Measurements from ENCODE around the gene ARFIP1. TPM values are rescaled to one million over a fixed set of nuclear protein-coding genes. Genes with fewer than 3 reads are reported as not detected.

Gene ARFIP1
- total and polyA plus RNA-seq, 2 donors (not counting 1 experiment from before 2014, with no cell fraction given) = 11.1 to 23.5 TPM

DNA sequence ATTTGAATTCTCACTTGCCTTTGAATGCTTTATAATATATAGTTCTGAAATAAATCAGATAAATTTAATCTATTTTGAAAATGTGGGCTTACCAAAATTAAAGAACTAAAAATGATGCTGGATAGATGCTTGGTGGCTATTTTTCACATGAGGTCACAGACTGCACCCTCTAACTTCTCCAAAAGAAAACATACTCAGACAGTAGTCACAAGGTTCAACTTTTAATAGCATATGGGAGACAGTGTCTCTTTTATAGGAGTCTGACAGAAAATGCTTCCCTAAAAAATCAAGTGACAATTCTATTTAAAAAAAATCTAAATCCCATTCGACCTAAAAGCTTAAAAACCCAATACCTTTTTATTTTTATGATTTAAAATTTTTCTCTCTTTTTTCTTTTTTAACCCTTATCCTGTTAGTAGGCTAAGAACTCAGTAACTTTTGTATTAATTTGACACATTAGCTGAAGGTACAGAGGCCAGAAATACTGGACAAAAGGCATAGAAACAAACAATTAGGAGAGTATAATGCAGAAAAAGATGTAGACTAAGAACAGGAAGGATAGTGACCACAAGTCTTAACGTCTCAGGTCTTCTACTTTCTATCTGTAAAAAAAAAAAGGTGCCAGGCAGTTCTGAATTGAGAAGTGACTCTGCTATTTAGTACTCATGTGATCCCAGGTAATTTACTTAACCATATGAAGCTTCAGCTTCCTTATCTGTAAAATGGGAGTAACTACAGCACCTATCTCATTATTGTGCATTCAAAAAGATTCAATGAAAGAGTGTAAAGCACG, 7.8 kb upstream of the ARFIP1 start:
- Histone ChIP-seq H4K20me1 (ENCODE audit: control insufficient read depth, insufficient read depth, low read length, poor library complexity, severe bottlenecking) (no peaks in the 10 kb centered on the region), H2AFZ (ENCODE audit: insufficient read depth, low read depth, low read length, poor library complexity, severe bottlenecking) (no peak overlapping the region), H3K4me1 (ENCODE audit: control insufficient read depth in 2 of 2, insufficient read depth in 2 of 2, low read length in 2 of 2) (no peaks in the 10 kb centered on the region), H3K9ac (ENCODE audit: low read length) (no peak overlapping the region), H3K27ac (ENCODE audit: low read length in 2 of 2) (no peak overlapping the region), H3K27me3 (replicated peaks in 1 of 4; ENCODE audit: control extremely low read depth in 1 of 4, control insufficient read depth in 3 of 4, insufficient read depth in 4 of 4, low read length in 3 of 4) (no peaks in the 10 kb centered on the region), H3K36me3 (replicated peaks in 1 of 2; ENCODE audit: control extremely low read depth in 1 of 2, control insufficient read depth in 1 of 2, extremely low read depth in 1 of 2, insufficient read depth in 2 of 2, low read length in 1 of 2) (no peaks in the 10 kb centered on the region), H3K4me2 (replicated peaks; ENCODE audit: low read depth, low read length, poor library complexity, severe bottlenecking) (no peak overlapping the region), H3K4me3 (ENCODE audit: control extremely low read depth in 1 of 5, extremely low read depth in 1 of 5, insufficient read depth in 1 of 5, low read depth in 2 of 5, low read length in 4 of 5) (no peak overlapping the region), H3K9me3 (ENCODE audit: control extremely low read depth in 1 of 3, control insufficient read depth in 2 of 3, insufficient read depth in 1 of 3, low read length in 2 of 3) (no peaks in the 10 kb centered on the region), H3K79me2 (ENCODE audit: control insufficient read depth, insufficient read depth, low read length) (peaks cover 7% of the 10 kb centered on the region)
- ATAC-seq (ENCODE audit: low read depth) (no peak), DNase-seq (no peak)
- H3K27me3 Mint-ChIP-seq = peaks cover 5% of the 10 kb centered on the region
- no CpG with 5 or more reads among the region's 3 CpGs for WGBS (ENCODE audit: insufficient coverage)
- peaks cover 2% of the 10 kb centered on the region for H3K4me1 Mint-ChIP-seq
- ChIA-PET POLR2A (no interaction called here), CTCF (interaction anchor here (1.0 kb wide), 1 partner anchor 270 kb away, joined by 3 read pairs; no protein-coding TSS in a partner anchor)
- H3K4me3 Mint-ChIP-seq = no peak overlapping the region
- no peaks in the 10 kb centered on the region for H3K9me3 Mint-ChIP-seq (ENCODE audit: insufficient read depth)
- intact Hi-C loops (cut with micrococcal nuclease) = no loop called here
- TF ChIP-seq CTCF (IDR thresholded peaks at IDR 0.05) (no peak), EZH2 (IDR thresholded peaks at IDR 0.05; ENCODE audit: borderline replicate concordance, insufficient read depth, low read depth, low read length, poor library complexity, severe bottlenecking) (no peak)
- no peak overlapping the region for H3K27ac Mint-ChIP-seq

DNA sequence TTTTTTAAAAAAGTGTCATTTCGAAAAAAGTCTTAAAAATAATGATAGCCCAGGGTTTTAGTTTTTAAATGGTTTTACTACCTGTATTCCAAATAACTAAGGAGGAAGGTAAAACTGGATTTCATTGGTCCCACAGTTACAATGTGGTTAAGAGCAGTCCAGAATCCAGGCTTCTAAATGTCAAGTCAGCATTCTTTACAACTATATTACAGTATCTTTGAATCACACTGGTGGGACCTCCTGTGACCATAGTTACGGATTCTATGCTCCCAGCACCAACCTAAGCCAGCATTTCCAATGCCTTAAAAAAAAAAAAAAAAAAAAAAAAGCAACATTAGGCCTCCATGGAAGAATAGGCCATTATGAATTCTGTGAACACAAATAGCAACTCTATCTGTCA, 6.4 kb upstream of the ARFIP1 start:
- H3K4me1 Mint-ChIP-seq = peaks cover 11% of the 10 kb centered on the region
- peaks cover 5% of the 10 kb centered on the region for H3K27me3 Mint-ChIP-seq
- ChIA-PET POLR2A (no interaction called here), CTCF (no interaction called here)
- no peak for TF ChIP-seq EZH2 (IDR thresholded peaks at IDR 0.05; ENCODE audit: borderline replicate concordance, insufficient read depth, low read depth, low read length, poor library complexity, severe bottlenecking)
- TF ChIP-seq CTCF (IDR thresholded peaks at IDR 0.05) = no peak
- peaks cover 5 to 6% of the 10 kb centered on the region in 2 donors for H3K4me1 ChIP-seq (ENCODE audit: control insufficient read depth in 2 of 2, insufficient read depth in 2 of 2, low read length in 2 of 2)
- H3K27ac Mint-ChIP-seq = no peak overlapping the region
- no peak overlapping the region for H3K4me3 Mint-ChIP-seq
- no peak overlapping the region for H3K27ac ChIP-seq (ENCODE audit: low read length in 2 of 2)
- H3K4me2 ChIP-seq (replicated peaks; ENCODE audit: low read depth, low read length, poor library complexity, severe bottlenecking) = no peak overlapping the region
- intact Hi-C loops (cut with micrococcal nuclease) = no loop called here
- ATAC-seq (ENCODE audit: low read depth) (no peak), DNase-seq (no peak)
- no peaks in the 10 kb centered on the region for H3K36me3 ChIP-seq (replicated peaks in 1 of 2; ENCODE audit: control extremely low read depth in 1 of 2, control insufficient read depth in 1 of 2, extremely low read depth in 1 of 2, insufficient read depth in 2 of 2, low read length in 1 of 2)
- no peaks in the 10 kb centered on the region for H3K9me3 Mint-ChIP-seq (ENCODE audit: insufficient read depth)
- H3K4me3 ChIP-seq (ENCODE audit: control extremely low read depth in 1 of 5, extremely low read depth in 1 of 5, insufficient read depth in 1 of 5, low read depth in 2 of 5, low read length in 4 of 5) = no peak overlapping the region
- H3K79me2 ChIP-seq (ENCODE audit: control insufficient read depth, insufficient read depth, low read length) = peaks cover 19% of the 10 kb centered on the region
- no peak overlapping the region for H2AFZ ChIP-seq (ENCODE audit: insufficient read depth, low read depth, low read length, poor library complexity, severe bottlenecking)
- H3K9me3 ChIP-seq (ENCODE audit: control extremely low read depth in 1 of 3, control insufficient read depth in 2 of 3, insufficient read depth in 1 of 3, low read length in 2 of 3) = no peaks in the 10 kb centered on the region
- no peaks in the 10 kb centered on the region for H4K20me1 ChIP-seq (ENCODE audit: control insufficient read depth, insufficient read depth, low read length, poor library complexity, severe bottlenecking)
- 100% methylated on average over 1 of the region's 2 CpGs for WGBS (ENCODE audit: insufficient coverage)
- H3K9ac ChIP-seq (ENCODE audit: low read length) = no peak overlapping the region
- no peaks in the 10 kb centered on the region for H3K27me3 ChIP-seq (replicated peaks in 1 of 4; ENCODE audit: control extremely low read depth in 1 of 4, control insufficient read depth in 3 of 4, insufficient read depth in 4 of 4, low read length in 3 of 4)
